Tibial artery (tissue), 4 donors: Measurements from ENCODE around the gene EPB41L2.

Source experiments
- DNase-seq, 2 donors: peaks; one replicate each; pipeline ENCODE4 v3.0.0-alpha.2; 2019
- H3K27ac ChIP-seq, 2 donors: fragments of 200-600 bp; sonication (generic) in 1 of 2; 1 replicate in 1 of 2; 2 replicates in 1 of 2; pipeline ENCODE4 v1.5.1; 2018 to 2019; ENCODE audit warnings: mild to moderate bottlenecking in 1 of 2
- H3K27me3 ChIP-seq, 2 donors: fragments of 200-600 bp; sonication (generic) in 1 of 2; one replicate each; pipeline versions ENCODE4 v1.5.1 to v1.6.0; 2016 to 2019
- H3K36me3 ChIP-seq, 3 donors: fragments of 200-600 bp; sonication (generic) in 2 of 3; one replicate each; pipeline ENCODE4 v1.5.1; 2016 to 2019; ENCODE audit warnings: mild to moderate bottlenecking in 2 of 3
- H3K4me1 ChIP-seq, 4 donors: fragments of 200-600 bp; sonication (generic) in 2 of 4; 1 replicate in 3 of 4; 2 replicates in 1 of 4; pipeline ENCODE4 v1.5.1; 2016 to 2019
- H3K4me3 ChIP-seq, 2 donors: fragments of 200-600 bp; sonication (generic) in 1 of 2; 1 replicate in 1 of 2; 2 replicates in 1 of 2; pipeline ENCODE4 v1.5.1; 2018 to 2019; ENCODE audit warnings: mild to moderate bottlenecking in 2 of 2
- H3K9me3 ChIP-seq, 3 donors: fragments of 200-600 bp; sonication (generic) in 1 of 3; one replicate each; pipeline ENCODE4 v1.5.1; 2016 to 2019
- intact Hi-C: fragments of 100-400 bp; cut with DNase I; formaldehyde crosslinking; loops from one replicate; pipeline ENCODE4 v1.15.0; 2023; ENCODE audit warnings: low total_unique reads
- TF ChIP-seq, protein P1 (sequence below), 2 experiments: fragments of 200-600 bp in 1 of 2; fragments of 450-650 bp in 1 of 2; IDR thresholded peaks; one replicate each; pipeline ENCODE4 v1.5.1; 2017 to 2019; ENCODE audit warnings: antibody characterized with exemption in 2 of 2, mild to moderate bottlenecking in 1 of 2, moderate library complexity in 1 of 2

EPB41L2 gene

GRCh38 chr6:130937942-130938604 lies 125.0 kb downstream of the EPB41L2 start:
- H3K36me3 ChIP-seq = no peaks in the 10 kb centered on the region
- no peak for DNase-seq
- peaks cover 0 to 37% (median 15%) of the 10 kb centered on the region in 4 donors for H3K4me1 ChIP-seq
- intact Hi-C loops = no loop called here
- H3K27me3 ChIP-seq = no peaks in the 10 kb centered on the region
- no peaks in the 10 kb centered on the region for H3K9me3 ChIP-seq
- no peak overlapping the region for H3K4me3 ChIP-seq
- TF ChIP-seq, protein P1, sequence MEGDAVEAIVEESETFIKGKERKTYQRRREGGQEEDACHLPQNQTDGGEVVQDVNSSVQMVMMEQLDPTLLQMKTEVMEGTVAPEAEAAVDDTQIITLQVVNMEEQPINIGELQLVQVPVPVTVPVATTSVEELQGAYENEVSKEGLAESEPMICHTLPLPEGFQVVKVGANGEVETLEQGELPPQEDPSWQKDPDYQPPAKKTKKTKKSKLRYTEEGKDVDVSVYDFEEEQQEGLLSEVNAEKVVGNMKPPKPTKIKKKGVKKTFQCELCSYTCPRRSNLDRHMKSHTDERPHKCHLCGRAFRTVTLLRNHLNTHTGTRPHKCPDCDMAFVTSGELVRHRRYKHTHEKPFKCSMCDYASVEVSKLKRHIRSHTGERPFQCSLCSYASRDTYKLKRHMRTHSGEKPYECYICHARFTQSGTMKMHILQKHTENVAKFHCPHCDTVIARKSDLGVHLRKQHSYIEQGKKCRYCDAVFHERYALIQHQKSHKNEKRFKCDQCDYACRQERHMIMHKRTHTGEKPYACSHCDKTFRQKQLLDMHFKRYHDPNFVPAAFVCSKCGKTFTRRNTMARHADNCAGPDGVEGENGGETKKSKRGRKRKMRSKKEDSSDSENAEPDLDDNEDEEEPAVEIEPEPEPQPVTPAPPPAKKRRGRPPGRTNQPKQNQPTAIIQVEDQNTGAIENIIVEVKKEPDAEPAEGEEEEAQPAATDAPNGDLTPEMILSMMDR (IDR thresholded peaks at IDR 0.05) = no peak
- no peak overlapping the region for H3K27ac ChIP-seq

GRCh38 chr6:130936933-130937332 lies 126.1 kb downstream of the EPB41L2 start:
- Histone ChIP-seq H3K27me3 (no peaks in the 10 kb centered on the region), H3K4me1 (peaks cover 0 to 46% (median 18%) of the 10 kb centered on the region in 4 donors), H3K4me3 (no peak overlapping the region), H3K27ac (no peak overlapping the region), H3K9me3 (no peaks in the 10 kb centered on the region), H3K36me3 (no peaks in the 10 kb centered on the region)
- TF ChIP-seq, protein P1 (IDR thresholded peaks at IDR 0.05) = no peak
- intact Hi-C loops = no loop called here
- no peak for DNase-seq

DNA sequence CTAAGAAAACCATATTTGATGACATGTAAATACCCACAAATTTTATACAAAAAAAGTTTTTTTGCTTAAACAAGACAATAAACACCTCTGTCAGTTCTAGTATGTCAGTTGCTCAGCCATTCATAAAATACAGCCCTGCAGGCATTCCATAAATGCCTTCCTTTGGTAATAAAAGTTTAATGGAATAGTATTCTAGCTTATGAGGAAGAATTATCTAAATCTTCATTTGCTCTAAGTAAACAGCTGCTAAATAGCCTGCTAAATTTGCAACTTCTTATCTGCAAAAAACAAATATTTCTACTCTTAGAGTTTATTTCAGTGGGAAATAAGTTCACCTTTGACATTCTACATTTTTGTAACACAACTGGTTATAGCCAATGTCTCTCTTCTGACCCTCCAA lies 127.1 kb downstream of the EPB41L2 start:
- no peaks in the 10 kb centered on the region for H3K27me3 ChIP-seq
- no peak overlapping the region for H3K4me3 ChIP-seq
- intact Hi-C loops = no loop called here
- no peaks in the 10 kb centered on the region for H3K36me3 ChIP-seq
- TF ChIP-seq, protein P1 (IDR thresholded peaks at IDR 0.05) = no peak
- DNase-seq = no peak
- H3K9me3 ChIP-seq = no peaks in the 10 kb centered on the region
- H3K27ac ChIP-seq = no peak overlapping the region
- peaks cover 0 to 46% (median 18%) of the 10 kb centered on the region in 4 donors for H3K4me1 ChIP-seq

DNA sequence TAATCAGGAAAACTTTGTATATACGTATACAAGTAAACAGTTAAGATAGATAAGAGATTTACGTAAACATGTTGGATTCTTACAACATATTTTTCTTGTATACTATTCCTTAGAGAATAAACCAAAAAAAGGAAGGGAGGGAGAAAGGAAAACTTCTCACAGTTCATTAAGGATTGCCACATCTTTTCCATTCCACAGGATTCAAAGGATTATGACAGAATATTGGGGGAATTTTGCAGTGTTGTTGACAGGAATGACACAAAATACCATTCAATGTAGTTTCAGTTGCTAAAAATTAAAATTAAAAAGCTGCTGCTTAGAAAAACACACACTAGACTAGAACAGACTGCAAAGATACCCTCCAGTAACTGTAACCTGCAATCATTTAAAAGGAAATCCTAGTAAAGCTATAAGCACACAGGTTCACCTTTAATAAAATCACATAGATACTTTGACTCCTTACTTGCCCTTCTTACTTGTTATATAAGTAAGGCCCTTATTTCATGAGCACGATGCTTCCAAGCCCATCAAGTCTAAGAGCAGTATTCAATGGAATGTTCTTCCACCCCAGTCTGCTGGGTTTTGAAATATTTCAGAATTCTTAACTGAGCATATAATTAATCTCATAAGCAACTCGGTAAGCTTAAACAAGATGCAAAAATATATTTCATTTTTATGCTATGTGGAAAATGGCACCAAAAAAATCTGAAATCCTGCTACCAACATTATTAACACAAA lies 128.0 kb downstream of the EPB41L2 start:
- H3K36me3 ChIP-seq = no peaks in the 10 kb centered on the region
- DNase-seq = no peak
- no peak overlapping the region for H3K4me3 ChIP-seq
- peak overlapping the region in 1 of 2 donors; percentile 4 for H3K27ac ChIP-seq
- intact Hi-C loops = no loop called here
- peaks cover 0 to 46% (median 18%) of the 10 kb centered on the region in 4 donors for H3K4me1 ChIP-seq
- no peaks in the 10 kb centered on the region for H3K27me3 ChIP-seq
- TF ChIP-seq, protein P1 (IDR thresholded peaks at IDR 0.05) = no peak
- no peaks in the 10 kb centered on the region for H3K9me3 ChIP-seq

GRCh38 chr6:130933712-130934200 lies 129.3 kb downstream of the EPB41L2 start:
- no peaks in the 10 kb centered on the region for H3K9me3 ChIP-seq
- peak; percentile 51 to 66 for DNase-seq
- H3K4me1 ChIP-seq = peaks cover 0 to 56% (median 22%) of the 10 kb centered on the region in 4 donors
- H3K36me3 ChIP-seq = no peaks in the 10 kb centered on the region
- TF ChIP-seq, protein P1 (IDR thresholded peaks at IDR 0.05) = no peak
- intact Hi-C loops = no loop called here
- no peak overlapping the region for H3K4me3 ChIP-seq
- no peaks in the 10 kb centered on the region for H3K27me3 ChIP-seq
- H3K27ac ChIP-seq = peak overlapping the region in 1 of 2 donors; percentile 22
